Neural cell (in vitro differentiated cells): ENCODE results near the gene SLIT3.

ENCODE experiments used
- CTCF ChIP-seq: fragments of 450-650 bp; IDR thresholded peaks from 2 replicates; pipeline ENCODE4 v1.5.1; 2014; ENCODE audit warnings: antibody characterized with exemption, mild to moderate bottlenecking, moderate library complexity; ENCODE audit not compliant: poor library complexity, severe bottlenecking
- EP300 ChIP-seq: fragments of 450-650 bp; conservative IDR thresholded peaks from 2 replicates; pipeline ENCODE4 v1.6.1; 2014; ENCODE audit warnings: antibody characterized with exemption, mild to moderate bottlenecking, moderate library complexity; ENCODE audit not compliant: poor library complexity, severe bottlenecking
- EZH2 ChIP-seq: fragments of 200-600, 300-800 bp; shearing (Covaris generic), sonication (generic); IDR thresholded peaks from 2 replicates; pipeline ENCODE4 v1.6.1; 2014; ENCODE audit warnings: antibody characterized with exemption, low read length, borderline replicate concordance, mild to moderate bottlenecking; ENCODE audit not compliant: insufficient read depth, poor library complexity, severe bottlenecking
- MXI1 ChIP-seq: fragments of 450-650 bp; conservative IDR thresholded peaks from 2 replicates; pipeline ENCODE4 v1.6.1; 2014; ENCODE audit warnings: antibody characterized with exemption, mild to moderate bottlenecking; ENCODE audit not compliant: poor library complexity, severe bottlenecking
- POLR2AphosphoS5 ChIP-seq: IDR thresholded peaks from 2 replicates; pipeline ENCODE4 v1.6.1; 2012
- RAD21 ChIP-seq: fragments of 450-650 bp; conservative IDR thresholded peaks from 2 replicates; pipeline ENCODE4 v1.6.1; 2014; ENCODE audit warnings: antibody characterized with exemption, mild to moderate bottlenecking, moderate library complexity
- REST ChIP-seq: IDR thresholded peaks from 2 replicates; pipeline ENCODE4 v1.6.1; 2012; ENCODE audit warnings: borderline replicate concordance
- SMC3 ChIP-seq: fragments of 450-650 bp; conservative IDR thresholded peaks from 2 replicates; pipeline ENCODE4 v1.6.1; 2014; ENCODE audit warnings: antibody characterized with exemption, mild to moderate bottlenecking, moderate library complexity; ENCODE audit not compliant: poor library complexity
- TAF1 ChIP-seq: IDR thresholded peaks from 2 replicates; pipeline ENCODE4 v1.6.1; 2012; ENCODE audit warnings: low read depth

- TF ChIP-seq POLR2AphosphoS5 (no peak), CTCF (no peak), MXI1 (no peak), EZH2 (no peak), REST (no peak), RAD21 (no peak), EP300 (no peak), SMC3 (no peak), TAF1 (no peak)
These were observed 226.1 kb downstream of the SLIT3 start for GRCh38 chr5:169074839-169075238.
